ENCODE data around the gene AVEN. TPM values are rescaled to one million over a fixed set of nuclear protein-coding genes. Genes with fewer than 3 reads are reported as not detected.

Gene AVEN
- total and polyA plus RNA-seq, 2 of the 8 experiments (the other 6 are each of a cell fraction or from before 2014, with no cell fraction given): 5.5 to 17.0 TPM

- Histone ChIP-seq H2BK20ac (ENCODE audit: low read length) (no peak overlapping the region), H3K79me1 (ENCODE audit: low read depth, low read length) (no peaks in the 10 kb centered on the region), H2AFZ (ENCODE audit: low read length) (no peak overlapping the region), H3K4me3 (ENCODE audit: extremely low read depth in 1 of 4, insufficient read depth in 2 of 4, low read depth in 3 of 4, low read length in 4 of 4) (no peak overlapping the region), H3K23me2 (ENCODE audit: low read depth, low read length) (no peaks in the 10 kb centered on the region), H2BK15ac (ENCODE audit: low read length) (no peak overlapping the region), H3K36me3 (ENCODE audit: control insufficient read depth in 2 of 4, insufficient read depth in 4 of 4, low read length in 3 of 4) (no peaks in the 10 kb centered on the region), H3K9me3 (ENCODE audit: insufficient read depth in 2 of 2, low read depth in 1 of 2, low read length in 1 of 2) (peaks cover 0 to 8% of the 10 kb centered on the region in 2 experiments; a peak in 1 of 4 replicates), H3K14ac (ENCODE audit: insufficient read length) (no peak overlapping the region), H4K8ac (ENCODE audit: extremely low read depth, insufficient read depth, low read length) (no peak overlapping the region), H3K18ac (ENCODE audit: extremely low read depth, low read length) (no peak overlapping the region), H2BK12ac (ENCODE audit: low read depth, low read length) (no peak overlapping the region), H2AK5ac (ENCODE audit: low read depth, low read length) (no peak overlapping the region), H4K20me1 (replicated peaks in 1 of 2; ENCODE audit: control insufficient read depth in 1 of 2, insufficient read depth in 2 of 2, low read length in 2 of 2) (no peaks in the 10 kb centered on the region), H3K23ac (ENCODE audit: insufficient read length) (no peak overlapping the region), H3K4me2 (ENCODE audit: insufficient read depth in 1 of 2, low read depth in 2 of 2, low read length in 2 of 2) (no peak overlapping the region), H4K5ac (ENCODE audit: insufficient read length, low read depth, low read length) (no peak overlapping the region), H3K4me1 (replicated peaks in 1 of 4; ENCODE audit: control insufficient read depth in 3 of 4, insufficient read depth in 4 of 4, low read length in 3 of 4) (no peaks in the 10 kb centered on the region; a peak in 1 of 7 replicates), H3K56ac (replicated peaks; ENCODE audit: insufficient read length, low read depth, low read length) (no peak overlapping the region), H3K27me3 (replicated peaks in 1 of 4; ENCODE audit: control insufficient read depth in 3 of 4, extremely low read depth in 1 of 4, insufficient read depth in 3 of 4, low read length in 3 of 4) (no peaks in the 10 kb centered on the region), H4K91ac (replicated peaks; ENCODE audit: insufficient read length, low read length) (no peak overlapping the region), H3K27ac (ENCODE audit: low read depth, low read length) (no peak overlapping the region), H2BK120ac (replicated peaks; ENCODE audit: low read depth, low read length) (no peak overlapping the region), H2BK5ac (ENCODE audit: low read depth, low read length) (no peak overlapping the region), H3K9ac (replicated peaks in 1 of 4; ENCODE audit: extremely low read depth in 1 of 4, low read depth in 3 of 4, low read length in 3 of 4) (no peak overlapping the region), H3K79me2 (ENCODE audit: control insufficient read depth in 1 of 2, insufficient read depth in 2 of 2, low read length in 2 of 2) (no peaks in the 10 kb centered on the region), H3K4ac (replicated peaks; ENCODE audit: insufficient read length, low read depth, low read length) (no peak overlapping the region)
- no peak for DNase-seq (ENCODE audit: low read depth in 1 of 2, low spot score in 2 of 2)
- POLR2A ChIA-PET (ENCODE audit: partially characterized antibody): no interaction called here
- 92% methylated on average over 4 of the region's 4 CpGs; no CpG with 5 or more reads in 1 of the 2 experiments for WGBS, 2 experiments (ENCODE audit: extremely low coverage in 1 of 2, insufficient coverage in 1 of 2, insufficient read length in 1 of 2, insufficient replicate concordance in 2 of 2, low coverage in 1 of 2, low lambda C conversion rate in 2 of 2, missing lambda C conversion rate in 1 of 2)
- FAIRE-seq: no peak
- CTCF ChIA-PET (ENCODE audit: partially characterized antibody): interaction anchor here (0.6 to 1.7 kb wide), 5 partner anchors 28 to 370 kb away, joined by 3 to 4 read pairs (median 3); no protein-coding TSS in a partner anchor
- no peak for TF ChIP-seq CREB1 (IDR thresholded peaks at IDR 0.05)
- TF ChIP-seq, protein P1, sequence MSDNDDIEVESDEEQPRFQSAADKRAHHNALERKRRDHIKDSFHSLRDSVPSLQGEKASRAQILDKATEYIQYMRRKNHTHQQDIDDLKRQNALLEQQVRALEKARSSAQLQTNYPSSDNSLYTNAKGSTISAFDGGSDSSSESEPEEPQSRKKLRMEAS (IDR thresholded peaks at IDR 0.05): no peak
- TF ChIP-seq EZH2 (IDR thresholded peaks at IDR 0.05; ENCODE audit: low read depth, low read length, severe bottlenecking): no peak
- no peak for TF ChIP-seq NANOG (IDR thresholded peaks at IDR 0.05; ENCODE audit: insufficient read depth, low read depth, low read length, poor library complexity, severe bottlenecking)
- no peak for TF ChIP-seq RBBP5 (IDR thresholded peaks at IDR 0.05; ENCODE audit: borderline replicate concordance, low read depth, low read length)
- no peak for TF ChIP-seq SP1 (IDR thresholded peaks at IDR 0.05; ENCODE audit: low read depth, low read length)
- no peak for TF ChIP-seq SIN3A (conservative IDR thresholded peaks at IDR 0.05 in 1 of 2, IDR thresholded peaks at IDR 0.05 in 1 of 2; ENCODE audit: low read depth in 1 of 2, low read length in 2 of 2)
- no peak for TF ChIP-seq NRF1 (IDR thresholded peaks at IDR 0.05; ENCODE audit: low read depth, low read length)
- TF ChIP-seq, protein P2, sequence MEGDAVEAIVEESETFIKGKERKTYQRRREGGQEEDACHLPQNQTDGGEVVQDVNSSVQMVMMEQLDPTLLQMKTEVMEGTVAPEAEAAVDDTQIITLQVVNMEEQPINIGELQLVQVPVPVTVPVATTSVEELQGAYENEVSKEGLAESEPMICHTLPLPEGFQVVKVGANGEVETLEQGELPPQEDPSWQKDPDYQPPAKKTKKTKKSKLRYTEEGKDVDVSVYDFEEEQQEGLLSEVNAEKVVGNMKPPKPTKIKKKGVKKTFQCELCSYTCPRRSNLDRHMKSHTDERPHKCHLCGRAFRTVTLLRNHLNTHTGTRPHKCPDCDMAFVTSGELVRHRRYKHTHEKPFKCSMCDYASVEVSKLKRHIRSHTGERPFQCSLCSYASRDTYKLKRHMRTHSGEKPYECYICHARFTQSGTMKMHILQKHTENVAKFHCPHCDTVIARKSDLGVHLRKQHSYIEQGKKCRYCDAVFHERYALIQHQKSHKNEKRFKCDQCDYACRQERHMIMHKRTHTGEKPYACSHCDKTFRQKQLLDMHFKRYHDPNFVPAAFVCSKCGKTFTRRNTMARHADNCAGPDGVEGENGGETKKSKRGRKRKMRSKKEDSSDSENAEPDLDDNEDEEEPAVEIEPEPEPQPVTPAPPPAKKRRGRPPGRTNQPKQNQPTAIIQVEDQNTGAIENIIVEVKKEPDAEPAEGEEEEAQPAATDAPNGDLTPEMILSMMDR (IDR thresholded peaks at IDR 0.05; ENCODE audit: control extremely low read depth in 1 of 3, insufficient read depth in 1 of 3, low read depth in 1 of 3, low read length in 3 of 3): no peak
- TF ChIP-seq, protein P3, sequence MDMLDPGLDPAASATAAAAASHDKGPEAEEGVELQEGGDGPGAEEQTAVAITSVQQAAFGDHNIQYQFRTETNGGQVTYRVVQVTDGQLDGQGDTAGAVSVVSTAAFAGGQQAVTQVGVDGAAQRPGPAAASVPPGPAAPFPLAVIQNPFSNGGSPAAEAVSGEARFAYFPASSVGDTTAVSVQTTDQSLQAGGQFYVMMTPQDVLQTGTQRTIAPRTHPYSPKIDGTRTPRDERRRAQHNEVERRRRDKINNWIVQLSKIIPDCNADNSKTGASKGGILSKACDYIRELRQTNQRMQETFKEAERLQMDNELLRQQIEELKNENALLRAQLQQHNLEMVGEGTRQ (IDR thresholded peaks at IDR 0.05; ENCODE audit: low read length): no peak
Observed at GRCh38 chr15:33926260-33926659, 112.7 kb downstream of the AVEN start.

Data from H1 (cell line).